ENCODE results near the gene FBXO22. TPM values are rescaled to one million over a fixed set of nuclear protein-coding genes. Genes with fewer than 3 reads are reported as not detected.

FBXO22 gene
- total and polyA plus RNA-seq, 2 donors (not counting 1 experiment from before 2014, with no cell fraction given) = 6.6 to 23.3 TPM

DNA sequence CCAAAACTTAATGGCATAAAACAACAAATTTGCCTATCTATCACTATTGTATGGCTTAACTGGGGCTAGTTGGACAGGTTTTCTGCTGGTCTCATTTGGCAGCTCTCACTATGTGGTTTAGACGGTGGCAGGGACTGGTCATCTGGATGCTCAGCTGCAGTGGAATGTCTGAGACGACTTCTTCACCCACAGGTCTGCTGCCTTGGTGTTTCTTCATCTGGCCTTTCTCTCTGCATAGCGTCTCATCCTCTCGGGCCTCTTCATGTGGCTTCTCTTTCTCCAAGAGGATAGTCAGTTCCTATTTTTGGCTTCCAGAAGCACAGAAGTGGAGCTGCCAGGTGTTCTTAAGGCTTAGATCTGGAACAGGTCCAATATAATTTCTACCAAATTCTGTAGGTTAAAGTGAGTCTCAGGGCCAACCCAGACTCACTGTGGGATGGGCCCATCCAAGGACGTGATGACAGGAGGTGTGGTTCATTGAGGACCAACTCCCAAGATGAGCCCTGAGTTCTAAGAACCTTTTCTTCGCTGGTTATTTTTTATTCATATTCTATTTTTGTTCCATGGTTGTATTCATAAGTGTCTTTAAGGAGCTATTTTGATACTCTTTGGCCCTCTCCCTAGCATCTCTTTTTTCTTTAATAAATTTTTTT is 41.8 kb upstream of the FBXO22 start:
- no peaks in the 10 kb centered on the region for H3K9me3 ChIP-seq (ENCODE audit: control extremely low read depth in 1 of 3, control insufficient read depth in 2 of 3, insufficient read depth in 1 of 3, low read length in 2 of 3)
- no peak overlapping the region for H2AFZ ChIP-seq (ENCODE audit: insufficient read depth, low read depth, low read length, poor library complexity, severe bottlenecking)
- peaks cover 23% of the 10 kb centered on the region for H3K79me2 ChIP-seq (ENCODE audit: control insufficient read depth, insufficient read depth, low read length)
- WGBS (ENCODE audit: insufficient coverage) = 96% methylated on average over 4 of the region's 6 CpGs
- H3K4me3 ChIP-seq (ENCODE audit: control extremely low read depth in 1 of 5, extremely low read depth in 1 of 5, insufficient read depth in 1 of 5, low read depth in 2 of 5, low read length in 4 of 5) = no peak overlapping the region
- DNase-seq (no peak), ATAC-seq (ENCODE audit: low read depth) (no peak)
- no peaks in the 10 kb centered on the region for H3K27me3 Mint-ChIP-seq
- H3K36me3 ChIP-seq (replicated peaks in 1 of 2; ENCODE audit: control extremely low read depth in 1 of 2, control insufficient read depth in 1 of 2, extremely low read depth in 1 of 2, insufficient read depth in 2 of 2, low read length in 1 of 2) = peaks cover 5 to 7% of the 10 kb centered on the region in 2 experiments
- peaks cover 7% of the 10 kb centered on the region for H3K4me1 Mint-ChIP-seq
- H3K9ac ChIP-seq (ENCODE audit: low read length) = no peak overlapping the region
- intact Hi-C loops (cut with micrococcal nuclease) = no loop called here
- no peak for TF ChIP-seq EZH2 (IDR thresholded peaks at IDR 0.05; ENCODE audit: borderline replicate concordance, insufficient read depth, low read depth, low read length, poor library complexity, severe bottlenecking)
- TF ChIP-seq CTCF (IDR thresholded peaks at IDR 0.05) = no peak
- H3K4me3 Mint-ChIP-seq = no peak overlapping the region
- CTCF ChIA-PET = no interaction called here
- H4K20me1 ChIP-seq (ENCODE audit: control insufficient read depth, insufficient read depth, low read length, poor library complexity, severe bottlenecking) = peaks cover 5% of the 10 kb centered on the region
- H3K4me1 ChIP-seq (ENCODE audit: control insufficient read depth in 2 of 2, insufficient read depth in 2 of 2, low read length in 2 of 2) = peaks cover 4 to 5% of the 10 kb centered on the region in 2 donors
- H3K27ac ChIP-seq (ENCODE audit: low read length in 2 of 2) = no peak overlapping the region
- H3K27ac Mint-ChIP-seq = no peak overlapping the region
- POLR2A ChIA-PET = no interaction called here
- no peaks in the 10 kb centered on the region for H3K27me3 ChIP-seq (replicated peaks in 1 of 4; ENCODE audit: control extremely low read depth in 1 of 4, control insufficient read depth in 3 of 4, insufficient read depth in 4 of 4, low read length in 3 of 4)
- no peaks in the 10 kb centered on the region for H3K9me3 Mint-ChIP-seq (ENCODE audit: insufficient read depth)
- H3K4me2 ChIP-seq (replicated peaks; ENCODE audit: low read depth, low read length, poor library complexity, severe bottlenecking) = no peak overlapping the region

GRCh38 chr15:75862796-75863195 is 40.9 kb upstream of the FBXO22 start:
- Histone ChIP-seq H3K79me2 (ENCODE audit: control insufficient read depth, insufficient read depth, low read length) (peaks cover 23% of the 10 kb centered on the region), H3K4me1 (ENCODE audit: control insufficient read depth in 2 of 2, insufficient read depth in 2 of 2, low read length in 2 of 2) (peaks cover 14% of the 10 kb centered on the region in 2 donors), H3K9ac (ENCODE audit: low read length) (no peak overlapping the region), H3K36me3 (replicated peaks in 1 of 2; ENCODE audit: control extremely low read depth in 1 of 2, control insufficient read depth in 1 of 2, extremely low read depth in 1 of 2, insufficient read depth in 2 of 2, low read length in 1 of 2) (peaks cover 4 to 5% of the 10 kb centered on the region in 2 experiments), H3K4me2 (replicated peaks; ENCODE audit: low read depth, low read length, poor library complexity, severe bottlenecking) (no peak overlapping the region), H3K27me3 (replicated peaks in 1 of 4; ENCODE audit: control extremely low read depth in 1 of 4, control insufficient read depth in 3 of 4, insufficient read depth in 4 of 4, low read length in 3 of 4) (no peaks in the 10 kb centered on the region), H3K27ac (ENCODE audit: low read length in 2 of 2) (no peak overlapping the region), H3K9me3 (ENCODE audit: control extremely low read depth in 1 of 3, control insufficient read depth in 2 of 3, insufficient read depth in 1 of 3, low read length in 2 of 3) (no peaks in the 10 kb centered on the region), H2AFZ (ENCODE audit: insufficient read depth, low read depth, low read length, poor library complexity, severe bottlenecking) (no peak overlapping the region), H4K20me1 (ENCODE audit: control insufficient read depth, insufficient read depth, low read length, poor library complexity, severe bottlenecking) (peaks cover 5% of the 10 kb centered on the region), H3K4me3 (ENCODE audit: control extremely low read depth in 1 of 5, extremely low read depth in 1 of 5, insufficient read depth in 1 of 5, low read depth in 2 of 5, low read length in 4 of 5) (no peak overlapping the region)
- POLR2A ChIA-PET = no interaction called here
- Mint-ChIP-seq H3K27ac (no peak overlapping the region), H3K9me3 (ENCODE audit: insufficient read depth) (no peaks in the 10 kb centered on the region), H3K4me3 (no peak overlapping the region), H3K27me3 (no peaks in the 10 kb centered on the region), H3K4me1 (peaks cover 16% of the 10 kb centered on the region)
- intact Hi-C loops (cut with micrococcal nuclease) = no loop called here
- ATAC-seq (ENCODE audit: low read depth) (no peak), DNase-seq (no peak)
- TF ChIP-seq CTCF (IDR thresholded peaks at IDR 0.05) (no peak), EZH2 (IDR thresholded peaks at IDR 0.05; ENCODE audit: borderline replicate concordance, insufficient read depth, low read depth, low read length, poor library complexity, severe bottlenecking) (no peak)
- WGBS (ENCODE audit: insufficient coverage) = no CpG with 5 or more reads among the region's 1 CpG
- CTCF ChIA-PET = no interaction called here
